ENCODE results near the gene CCDC201.
A peak's percentile ranks its signal among the peaks of the same experiment; 100 is the strongest.

Gene CCDC201

DNA sequence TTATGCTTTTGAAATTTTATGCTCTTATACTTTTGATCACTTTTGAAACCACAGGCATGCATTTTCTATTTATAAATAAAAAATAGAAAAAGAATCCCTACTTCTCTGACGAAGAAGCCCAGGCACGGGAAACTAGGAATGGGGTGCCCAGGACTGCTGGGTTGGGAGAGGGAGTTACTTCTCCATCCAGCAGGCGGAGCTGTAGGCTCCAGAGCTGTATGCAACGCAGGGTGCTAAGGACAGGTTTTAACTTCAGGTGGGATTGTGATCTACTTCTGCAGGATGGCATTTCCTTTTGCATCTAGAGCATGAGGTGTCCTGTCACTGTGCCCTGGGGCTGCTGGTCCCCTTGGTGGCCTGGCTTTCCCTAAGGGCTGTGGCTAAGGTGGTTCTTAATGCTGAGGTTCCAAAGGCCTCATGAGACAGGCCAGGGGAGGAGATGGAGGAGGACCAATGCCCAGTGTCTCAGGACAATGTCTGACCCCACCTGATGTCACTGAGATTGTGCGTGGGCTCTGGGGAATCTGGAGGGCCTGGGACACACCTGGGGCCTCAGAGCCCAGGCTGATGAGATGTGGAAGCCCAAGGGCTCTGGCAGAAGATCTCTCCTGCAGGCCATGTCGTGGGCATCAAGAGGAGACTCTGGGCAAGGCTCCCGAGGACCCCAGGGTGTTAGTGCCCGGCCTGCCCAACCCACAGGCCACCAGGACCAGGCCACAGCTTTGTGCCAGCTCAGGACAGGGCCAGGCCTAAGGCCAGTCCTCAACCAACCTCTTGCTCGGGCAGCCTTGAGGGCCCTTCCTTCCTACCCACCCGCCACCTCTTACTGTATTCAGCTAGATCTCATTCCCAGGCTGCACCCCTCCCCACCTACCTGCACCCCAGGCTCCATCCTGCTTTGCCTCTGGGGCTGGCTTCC is 507 bp downstream of the CCDC201 start:
- H3K4me3 ChIP-seq (replicated peaks; ENCODE audit: insufficient read depth, low read length), result no peak overlapping the region
- peak in 1 of 2 experiments; percentile 2 for DNase-seq (ENCODE audit: low read depth in 1 of 2, low spot score in 1 of 2)
- no peak overlapping the region for H3K27ac ChIP-seq (replicated peaks)
- TF ChIP-seq, protein P1, sequence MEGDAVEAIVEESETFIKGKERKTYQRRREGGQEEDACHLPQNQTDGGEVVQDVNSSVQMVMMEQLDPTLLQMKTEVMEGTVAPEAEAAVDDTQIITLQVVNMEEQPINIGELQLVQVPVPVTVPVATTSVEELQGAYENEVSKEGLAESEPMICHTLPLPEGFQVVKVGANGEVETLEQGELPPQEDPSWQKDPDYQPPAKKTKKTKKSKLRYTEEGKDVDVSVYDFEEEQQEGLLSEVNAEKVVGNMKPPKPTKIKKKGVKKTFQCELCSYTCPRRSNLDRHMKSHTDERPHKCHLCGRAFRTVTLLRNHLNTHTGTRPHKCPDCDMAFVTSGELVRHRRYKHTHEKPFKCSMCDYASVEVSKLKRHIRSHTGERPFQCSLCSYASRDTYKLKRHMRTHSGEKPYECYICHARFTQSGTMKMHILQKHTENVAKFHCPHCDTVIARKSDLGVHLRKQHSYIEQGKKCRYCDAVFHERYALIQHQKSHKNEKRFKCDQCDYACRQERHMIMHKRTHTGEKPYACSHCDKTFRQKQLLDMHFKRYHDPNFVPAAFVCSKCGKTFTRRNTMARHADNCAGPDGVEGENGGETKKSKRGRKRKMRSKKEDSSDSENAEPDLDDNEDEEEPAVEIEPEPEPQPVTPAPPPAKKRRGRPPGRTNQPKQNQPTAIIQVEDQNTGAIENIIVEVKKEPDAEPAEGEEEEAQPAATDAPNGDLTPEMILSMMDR (IDR thresholded peaks at IDR 0.05; ENCODE audit: insufficient read depth, low read length), result peak; percentile 44
- no peak for TF ChIP-seq GABPA (IDR thresholded peaks at IDR 0.05; ENCODE audit: low read depth)
- no peaks in the 10 kb centered on the region for H3K27me3 ChIP-seq (ENCODE audit: insufficient read depth, poor library complexity, severe bottlenecking)

DNA sequence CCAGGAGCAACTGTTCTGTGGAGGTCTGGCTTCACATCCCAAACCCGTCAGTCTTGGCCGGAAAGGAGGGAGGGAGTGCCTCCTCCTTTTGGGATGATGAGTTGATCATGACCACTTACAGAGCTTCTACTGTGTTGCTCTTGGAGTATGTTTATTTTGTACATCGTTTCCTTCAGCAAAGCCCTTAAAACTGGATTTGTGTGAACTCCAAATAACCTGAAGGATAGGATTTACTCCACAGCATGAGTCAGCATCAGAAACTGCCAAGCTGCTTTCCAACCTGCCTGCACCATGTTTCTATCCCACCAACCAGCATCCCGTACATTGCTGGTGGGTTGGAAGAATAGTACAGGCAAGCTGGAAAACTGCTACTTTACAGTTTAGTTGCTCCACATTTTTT is 3.5 kb downstream of the CCDC201 start:
- H3K4me3 ChIP-seq (replicated peaks; ENCODE audit: insufficient read depth, low read length), result no peak overlapping the region
- H3K27me3 ChIP-seq (ENCODE audit: insufficient read depth, poor library complexity, severe bottlenecking), result no peaks in the 10 kb centered on the region
- no peak for DNase-seq (ENCODE audit: low read depth in 1 of 2, low spot score in 1 of 2)
- H3K27ac ChIP-seq (replicated peaks), result no peak overlapping the region
- TF ChIP-seq SPI1 (IDR thresholded peaks at IDR 0.05; ENCODE audit: borderline replicate concordance, low read depth) (no peak), GABPA (IDR thresholded peaks at IDR 0.05; ENCODE audit: low read depth) (no peak), POLR2AphosphoS5 (IDR thresholded peaks at IDR 0.05; ENCODE audit: low read depth) (no peak)
- TF ChIP-seq, protein P2, sequence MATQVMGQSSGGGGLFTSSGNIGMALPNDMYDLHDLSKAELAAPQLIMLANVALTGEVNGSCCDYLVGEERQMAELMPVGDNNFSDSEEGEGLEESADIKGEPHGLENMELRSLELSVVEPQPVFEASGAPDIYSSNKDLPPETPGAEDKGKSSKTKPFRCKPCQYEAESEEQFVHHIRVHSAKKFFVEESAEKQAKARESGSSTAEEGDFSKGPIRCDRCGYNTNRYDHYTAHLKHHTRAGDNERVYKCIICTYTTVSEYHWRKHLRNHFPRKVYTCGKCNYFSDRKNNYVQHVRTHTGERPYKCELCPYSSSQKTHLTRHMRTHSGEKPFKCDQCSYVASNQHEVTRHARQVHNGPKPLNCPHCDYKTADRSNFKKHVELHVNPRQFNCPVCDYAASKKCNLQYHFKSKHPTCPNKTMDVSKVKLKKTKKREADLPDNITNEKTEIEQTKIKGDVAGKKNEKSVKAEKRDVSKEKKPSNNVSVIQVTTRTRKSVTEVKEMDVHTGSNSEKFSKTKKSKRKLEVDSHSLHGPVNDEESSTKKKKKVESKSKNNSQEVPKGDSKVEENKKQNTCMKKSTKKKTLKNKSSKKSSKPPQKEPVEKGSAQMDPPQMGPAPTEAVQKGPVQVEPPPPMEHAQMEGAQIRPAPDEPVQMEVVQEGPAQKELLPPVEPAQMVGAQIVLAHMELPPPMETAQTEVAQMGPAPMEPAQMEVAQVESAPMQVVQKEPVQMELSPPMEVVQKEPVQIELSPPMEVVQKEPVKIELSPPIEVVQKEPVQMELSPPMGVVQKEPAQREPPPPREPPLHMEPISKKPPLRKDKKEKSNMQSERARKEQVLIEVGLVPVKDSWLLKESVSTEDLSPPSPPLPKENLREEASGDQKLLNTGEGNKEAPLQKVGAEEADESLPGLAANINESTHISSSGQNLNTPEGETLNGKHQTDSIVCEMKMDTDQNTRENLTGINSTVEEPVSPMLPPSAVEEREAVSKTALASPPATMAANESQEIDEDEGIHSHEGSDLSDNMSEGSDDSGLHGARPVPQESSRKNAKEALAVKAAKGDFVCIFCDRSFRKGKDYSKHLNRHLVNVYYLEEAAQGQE (IDR thresholded peaks at IDR 0.05; ENCODE audit: insufficient replicate concordance, low read depth), result no peak
- TF ChIP-seq, protein P1 (IDR thresholded peaks at IDR 0.05; ENCODE audit: insufficient read depth, low read length), result no peak

DNA sequence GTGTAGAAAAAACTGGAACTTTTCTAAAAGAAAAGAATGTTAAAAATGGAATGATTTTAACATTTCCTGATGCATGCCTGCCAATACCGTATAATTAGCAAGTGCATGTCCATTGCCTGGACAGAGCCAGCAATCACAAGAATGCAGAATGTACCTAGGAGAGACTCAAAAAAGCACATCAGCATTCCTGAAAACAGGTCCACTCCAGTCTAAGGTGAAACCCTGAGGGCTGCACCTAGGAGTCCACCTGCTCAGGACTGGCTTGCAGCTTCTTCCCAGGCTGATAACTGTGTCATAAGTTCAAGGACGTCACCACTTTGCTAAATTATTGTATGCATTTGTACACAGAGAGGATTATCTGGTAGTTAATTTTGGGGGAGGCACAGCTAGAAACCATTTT is 5.4 kb downstream of the CCDC201 start:
- TF ChIP-seq, protein P2 (IDR thresholded peaks at IDR 0.05; ENCODE audit: insufficient replicate concordance, low read depth), result no peak
- no peak for TF ChIP-seq SPI1 (IDR thresholded peaks at IDR 0.05; ENCODE audit: borderline replicate concordance, low read depth)
- no peak for TF ChIP-seq GABPA (IDR thresholded peaks at IDR 0.05; ENCODE audit: low read depth)
- TF ChIP-seq POLR2AphosphoS5 (IDR thresholded peaks at IDR 0.05; ENCODE audit: low read depth), result no peak
- TF ChIP-seq, protein P1 (IDR thresholded peaks at IDR 0.05; ENCODE audit: insufficient read depth, low read length), result no peak
- Histone ChIP-seq H3K4me3 (replicated peaks; ENCODE audit: insufficient read depth, low read length) (no peak overlapping the region), H3K27me3 (ENCODE audit: insufficient read depth, poor library complexity, severe bottlenecking) (no peaks in the 10 kb centered on the region), H3K27ac (replicated peaks) (no peak overlapping the region)
- DNase-seq (ENCODE audit: low read depth in 1 of 2, low spot score in 1 of 2), result no peak
